Measurements from ENCODE around the gene TRAPPC1. TPM values are rescaled to one million over a fixed set of nuclear protein-coding genes. Genes with fewer than 3 reads are reported as not detected.

The TRAPPC1 gene
- total RNA-seq, 1 experiment from 2014 or later = 132 TPM

- no CpG with 5 or more reads among the region's 9 CpGs for WGBS (ENCODE audit: extremely low coverage, insufficient read length, low lambda C conversion rate)
- H3K4me3 Mint-ChIP-seq = peak overlapping the region in 1 of 2 experiments; percentile 53; a peak in 1 of 5 replicates
Measured at GRCh38 chr17:7894226-7894625, 37.5 kb downstream of the TRAPPC1 start.

More at GRCh38 chr17:7894226-7894625, 37.5 kb downstream of the TRAPPC1 start:
- no peak overlapping the region for H2AFZ ChIP-seq (ENCODE audit: low read length)
- DNase-seq = no peak
- Mint-ChIP-seq H3K4me1 (peaks cover 0 to 4% of the 10 kb centered on the region in 2 experiments; a peak in 3 of 4 replicates), H3K27ac (no peak overlapping the region), H3K9me3 (no peaks in the 10 kb centered on the region), H3K36me3 (ENCODE audit: insufficient read depth in 1 of 3, low read depth in 3 of 3) (peaks cover 8 to 62% (median 26%) of the 10 kb centered on the region in 3 experiments; a peak in 6 of 7 replicates), H3K27me3 (ENCODE audit: low read depth) (no peaks in the 10 kb centered on the region)
- H2AK5ac ChIP-seq (ENCODE audit: insufficient read length, low read length) = no peak overlapping the region
- no peak overlapping the region for H2BK5ac ChIP-seq (ENCODE audit: insufficient read length, low read length)
- H3K4ac ChIP-seq (ENCODE audit: low read depth, low read length) = no peak overlapping the region
- H3K14ac ChIP-seq (ENCODE audit: insufficient read depth, low read length) = no peak overlapping the region
- no peak overlapping the region for H3K9ac ChIP-seq (ENCODE audit: extremely low read depth, insufficient read length, low read length)
- no peak overlapping the region for H4K8ac ChIP-seq (replicated peaks; ENCODE audit: insufficient read length, low read depth, low read length)
- H4K91ac ChIP-seq (ENCODE audit: insufficient read length, low read depth, low read length) = no peak overlapping the region
- H2BK20ac ChIP-seq (ENCODE audit: low read depth, low read length, poor library complexity, severe bottlenecking) = no peak overlapping the region
- H3K79me1 ChIP-seq (ENCODE audit: insufficient read depth, low read depth, low read length, poor library complexity, severe bottlenecking) = no peaks in the 10 kb centered on the region
- no peak overlapping the region for H3K23ac ChIP-seq (ENCODE audit: insufficient read length, low read depth, low read length)
- H3K18ac ChIP-seq (ENCODE audit: insufficient read length, low read depth, low read length) = no peak overlapping the region
- no peak for TF ChIP-seq CTCF (conservative IDR thresholded peaks at IDR 0.05)
- no peaks in the 10 kb centered on the region for H3K27me3 ChIP-seq (ENCODE audit: insufficient read depth, low read length)
- H4K20me1 ChIP-seq (ENCODE audit: control insufficient read depth, insufficient read depth, insufficient read length) = no peaks in the 10 kb centered on the region
- H2BK12ac ChIP-seq (ENCODE audit: insufficient read length, low read depth, low read length) = no peak overlapping the region
- no peak overlapping the region for H2BK120ac ChIP-seq (ENCODE audit: low read depth, low read length, poor library complexity, severe bottlenecking)
- no peaks in the 10 kb centered on the region for H3K4me1 ChIP-seq (ENCODE audit: insufficient read depth, low read length)
- no peak overlapping the region for H3K27ac ChIP-seq (ENCODE audit: insufficient read length, low read depth, low read length)
- no peak overlapping the region for H3K4me2 ChIP-seq (ENCODE audit: insufficient read depth, insufficient read length, low read length)
- H3K56ac ChIP-seq (ENCODE audit: insufficient read length, low read depth, low read length) = no peak overlapping the region
- no peaks in the 10 kb centered on the region for H3K23me2 ChIP-seq (ENCODE audit: insufficient read length, low read depth, low read length, poor library complexity, severe bottlenecking)
- H3T11ph ChIP-seq (ENCODE audit: low read length) = no peak overlapping the region
- H2BK15ac ChIP-seq (ENCODE audit: low read depth, low read length) = no peak overlapping the region
- H3K9me3 ChIP-seq (ENCODE audit: control insufficient read depth, low read depth, low read length) = no peaks in the 10 kb centered on the region
- H4K5ac ChIP-seq (ENCODE audit: insufficient read length, low read depth, low read length) = no peak overlapping the region
- no peaks in the 10 kb centered on the region for H3K79me2 ChIP-seq (ENCODE audit: insufficient read depth, low read length)
